ENCODE results near the gene ASIC1. TPM values are rescaled to one million over a fixed set of nuclear protein-coding genes. Genes with fewer than 3 reads are reported as not detected.

Gene ASIC1
- total and polyA plus RNA-seq, 2 of the 4 experiments (the other 2 are of a cell fraction), result 1.6 to 9.9 TPM

DNA sequence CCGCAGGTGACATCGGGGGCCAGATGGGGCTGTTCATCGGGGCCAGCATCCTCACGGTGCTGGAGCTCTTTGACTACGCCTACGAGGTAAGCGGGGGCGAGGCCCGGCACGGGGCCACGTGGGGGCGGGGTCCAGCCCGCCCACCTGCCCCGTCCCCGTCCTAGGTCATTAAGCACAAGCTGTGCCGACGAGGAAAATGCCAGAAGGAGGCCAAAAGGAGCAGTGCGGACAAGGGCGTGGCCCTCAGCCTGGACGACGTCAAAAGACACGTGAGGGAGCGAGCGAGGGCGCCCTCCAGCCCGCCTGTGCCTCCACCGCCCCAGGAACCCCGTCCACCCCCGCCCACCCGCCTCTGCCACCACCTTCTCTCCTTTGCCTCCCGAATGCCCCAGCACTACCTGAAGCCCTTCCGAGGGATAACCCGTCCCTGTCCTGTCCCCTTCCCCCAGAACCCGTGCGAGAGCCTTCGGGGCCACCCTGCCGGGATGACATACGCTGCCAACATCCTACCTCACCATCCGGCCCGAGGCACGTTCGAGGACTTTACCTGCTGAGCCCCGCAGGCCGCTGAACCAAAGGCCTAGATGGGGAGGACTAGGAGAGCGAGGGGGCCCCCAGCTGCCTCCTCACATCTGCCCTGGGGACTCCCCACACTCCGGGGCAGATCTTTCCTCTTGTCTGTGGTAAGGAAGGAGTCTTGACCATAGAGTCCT is 23.9 kb downstream of the ASIC1 start:
- no peak overlapping the region for H2BK120ac ChIP-seq (ENCODE audit: low read depth, low read length)

More for the DNA sequence above, 23.9 kb downstream of the ASIC1 start:
- Histone ChIP-seq H3K4me2 (ENCODE audit: low read depth, low read length) (no peak overlapping the region), H2AFZ (replicated peaks; ENCODE audit: low read length, poor library complexity) (peak overlapping the region; percentile 13), H3K9ac (ENCODE audit: low read depth, low read length) (no peak overlapping the region), H2BK20ac (ENCODE audit: low read depth, low read length) (no peak overlapping the region), H2BK15ac (ENCODE audit: low read depth, low read length) (no peak overlapping the region), H3K27ac (ENCODE audit: insufficient read depth, low read length) (no peak overlapping the region), H3K9me3 (ENCODE audit: control insufficient read depth, insufficient read depth, low read length) (no peaks in the 10 kb centered on the region), H4K91ac (ENCODE audit: insufficient read depth, low read depth, low read length) (no peak overlapping the region), H3K4me3 (ENCODE audit: insufficient read depth, low read depth, low read length) (no peak overlapping the region), H4K5ac (ENCODE audit: low read depth, low read length) (no peak overlapping the region), H3K23ac (ENCODE audit: low read depth, low read length) (no peak overlapping the region), H3K14ac (replicated peaks; ENCODE audit: low read depth, low read length) (no peak overlapping the region), H3K56ac (ENCODE audit: extremely low read depth, insufficient read depth, low read length) (no peak overlapping the region), H2AK5ac (ENCODE audit: low read depth, low read length) (no peak overlapping the region), H4K8ac (ENCODE audit: low read depth in 2 of 2, low read length in 2 of 2) (no peak overlapping the region), H4K20me1 (ENCODE audit: insufficient read depth, low read length) (peaks cover 7% of the 10 kb centered on the region; the same call in 1 of the 2 replicates), H3K9me1 (ENCODE audit: insufficient read depth, low read length) (no peaks in the 10 kb centered on the region), H2BK5ac (ENCODE audit: low read depth, low read length, poor library complexity, severe bottlenecking) (no peak overlapping the region), H2AK9ac (replicated peaks; ENCODE audit: low read depth, low read length, poor library complexity) (peak overlapping the region; percentile 8), H3K36me3 (ENCODE audit: control insufficient read depth, insufficient read depth, low read length) (no peaks in the 10 kb centered on the region), H3K4ac (ENCODE audit: low read depth, low read length) (no peak overlapping the region), H3K79me1 (ENCODE audit: low read depth in 1 of 2, low read length in 2 of 2) (peaks cover 4 to 21% of the 10 kb centered on the region in 2 experiments), H3K4me1 (ENCODE audit: control insufficient read depth, insufficient read depth, low read length) (peaks cover 4% of the 10 kb centered on the region), H3K27me3 (ENCODE audit: control insufficient read depth, insufficient read depth, low read length) (no peaks in the 10 kb centered on the region), H3K18ac (ENCODE audit: low read depth, low read length) (no peak overlapping the region)
- dilution Hi-C loops (cut with HindIII; ENCODE audit: low sequenced_read_pairs, unreplicated experiment) (no loop called here), intact Hi-C loops (cut with micrococcal nuclease) (no loop called here), in situ Hi-C loops (cut with MboI; ENCODE audit: low sequenced_read_pairs) (no loop called here)
- TF ChIP-seq BHLHE40 (IDR thresholded peaks at IDR 0.05; ENCODE audit: low read depth, low read length) (no peak), RFX5 (IDR thresholded peaks at IDR 0.05; ENCODE audit: low read depth, low read length) (no peak), MAZ (IDR thresholded peaks at IDR 0.05; ENCODE audit: borderline replicate concordance, low read depth, low read length) (no peak), CEBPB (IDR thresholded peaks at IDR 0.05; ENCODE audit: low read depth, low read length) (no peak), MXI1 (IDR thresholded peaks at IDR 0.05; ENCODE audit: borderline replicate concordance, low read depth, low read length) (no peak), RAD21 (IDR thresholded peaks at IDR 0.05; ENCODE audit: low read length) (no peak), POLR2A (IDR thresholded peaks at IDR 0.05; ENCODE audit: low read depth, low read length) (no peak), SMC3 (IDR thresholded peaks at IDR 0.05; ENCODE audit: low read depth, low read length) (no peak), FOS (IDR thresholded peaks at IDR 0.05; ENCODE audit: low read depth, low read length) (no peak), MAFK (IDR thresholded peaks at IDR 0.05; ENCODE audit: low read depth, low read length) (no peak)
- 36% methylated on average over 24 of the region's 46 CpGs; no CpG with 5 or more reads in 1 of the 2 experiments for WGBS, 2 experiments (ENCODE audit: extremely low coverage in 2 of 2, insufficient read length in 1 of 2)
- no peak for ATAC-seq (ENCODE audit: low read depth)
- DNase-seq, result no peak
- POLR2A ChIA-PET (ENCODE audit: unreplicated experiment), result interaction anchor here (0.6 kb wide), 1 partner anchor 177 kb away, joined by 3 read pairs; no protein-coding TSS in a partner anchor
- no TSS peak for BruUV-seq (replicated peaks)
- CTCF ChIA-PET, result no interaction called here

Data from IMR-90 (cell line).